ENCODE measurements around the gene IZUMO1R.
"Not testable (repeated sequence)": the region's sequence is repeated elsewhere in the genome, so short reads cannot be mapped to it uniquely, and the experiment has no call there.

IZUMO1R gene

GRCh38 chr11:94303966-94304958 is at the start of gene IZUMO1R:
Gene IZUMO1R (plus strand): TSS chr11:94304580. CDS start chr11:94305637, 1,057 bp downstream.
- DNase-seq (ENCODE audit: low read depth in 1 of 2, low spot score in 1 of 2) = no peak

- DNase-seq (ENCODE audit: low read depth in 1 of 2, low spot score in 1 of 2) = no peak
Observed at GRCh38 chr11:94271885-94272372, 32.5 kb upstream of the IZUMO1R start.

DNA sequence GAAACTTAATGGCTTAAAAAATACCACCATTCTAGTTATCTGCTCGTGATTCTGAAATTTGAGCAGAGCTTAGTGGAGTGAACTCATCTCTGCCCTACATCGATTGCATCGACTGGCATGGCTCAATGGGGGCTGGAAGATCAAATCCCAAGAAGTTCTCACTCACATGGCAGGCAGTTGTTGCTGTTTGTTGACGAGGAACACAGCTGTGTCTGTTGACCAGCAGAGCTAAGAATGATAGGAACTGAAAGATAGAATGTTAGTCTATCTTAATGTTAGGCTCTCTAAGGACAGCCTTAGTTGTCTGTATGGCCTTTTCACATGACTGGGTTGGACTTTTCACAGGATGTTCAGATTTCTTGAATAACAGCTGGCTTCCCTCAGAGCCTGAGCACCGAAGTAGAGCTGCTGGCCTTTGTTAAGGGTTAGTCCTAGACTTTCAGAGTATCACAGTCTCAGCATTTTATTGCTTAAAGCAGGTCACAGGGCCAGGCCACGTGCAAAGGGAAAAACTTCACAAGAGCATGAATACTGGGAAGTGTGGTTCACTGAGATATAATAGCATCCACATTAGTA is 31.6 kb upstream of the IZUMO1R start:
- no peak for DNase-seq (ENCODE audit: low read depth in 1 of 2, low spot score in 1 of 2)

- DNase-seq (ENCODE audit: low read depth in 1 of 2, low spot score in 1 of 2) = no peak
Observed at GRCh38 chr11:94275961-94276360, 28.4 kb upstream of the IZUMO1R start.

- no peak for DNase-seq (ENCODE audit: low read depth in 1 of 2, low spot score in 1 of 2)
Observed at GRCh38 chr11:94276943-94277342, 27.4 kb upstream of the IZUMO1R start.

DNA sequence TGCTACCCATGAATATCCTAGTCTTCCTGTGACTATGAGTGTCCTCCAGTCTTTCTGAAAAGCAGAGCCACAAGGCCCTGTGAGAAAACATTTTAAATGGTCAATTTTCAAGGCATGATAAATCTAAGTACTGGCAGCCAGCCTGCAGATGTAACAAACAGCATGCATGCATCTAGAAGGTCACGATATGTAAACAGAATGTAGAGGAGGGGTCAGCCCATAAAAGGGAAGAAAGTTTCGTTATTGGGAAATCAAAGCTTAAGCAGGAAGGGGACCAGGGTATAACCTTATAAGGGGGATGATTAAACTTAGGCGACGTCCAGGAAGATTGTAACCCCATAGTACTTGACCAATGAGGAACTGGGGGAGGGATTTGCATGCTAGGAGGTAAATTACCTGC is 26.2 kb upstream of the IZUMO1R start:
- DNase-seq (ENCODE audit: low read depth in 1 of 2, low spot score in 1 of 2) = not testable (repeated sequence)

GRCh38 chr11:94279996-94280395 is 24.4 kb upstream of the IZUMO1R start:
- DNase-seq (ENCODE audit: low read depth in 1 of 2, low spot score in 1 of 2) = no peak

GRCh38 chr11:94281324-94281723 is 23.1 kb upstream of the IZUMO1R start:
- DNase-seq (ENCODE audit: low read depth in 1 of 2, low spot score in 1 of 2) = no peak

- no peak for DNase-seq (ENCODE audit: low read depth in 1 of 2, low spot score in 1 of 2)
Observed at GRCh38 chr11:94283678-94284077, 20.7 kb upstream of the IZUMO1R start.

GRCh38 chr11:94295534-94295933 is 8.8 kb upstream of the IZUMO1R start:
- DNase-seq (ENCODE audit: low read depth in 1 of 2, low spot score in 1 of 2) = no peak

DNA sequence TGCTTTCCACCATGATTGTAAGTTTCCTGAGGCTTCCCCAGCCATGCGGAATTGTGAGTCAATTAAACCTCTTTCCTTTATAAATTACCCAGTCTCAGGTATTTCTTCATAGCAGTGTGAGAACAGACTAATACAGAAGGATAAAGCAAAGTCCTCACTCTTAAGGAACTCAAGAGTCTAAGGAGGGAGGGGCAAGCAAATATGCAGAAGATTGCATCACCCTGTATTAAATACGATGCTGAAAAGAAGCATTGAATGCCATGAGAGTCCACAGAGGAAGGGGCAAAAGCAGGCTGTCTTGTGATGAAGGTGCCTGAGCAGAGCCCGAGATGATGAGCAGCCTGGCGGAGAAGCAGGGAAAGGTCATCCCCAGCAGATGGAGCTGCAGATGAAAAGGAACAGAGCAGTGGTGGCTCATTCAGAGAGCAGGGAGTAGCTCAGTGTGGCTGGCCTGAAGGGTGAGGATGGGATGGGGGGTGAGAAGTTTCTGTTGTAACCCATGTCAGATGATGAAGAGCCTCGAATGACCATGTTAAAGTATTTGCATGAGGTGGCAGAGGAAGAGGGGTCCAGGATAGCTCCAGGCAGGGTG is 6.3 kb upstream of the IZUMO1R start:
- DNase-seq (ENCODE audit: low read depth in 1 of 2, low spot score in 1 of 2) = no peak

- DNase-seq (ENCODE audit: low read depth in 1 of 2, low spot score in 1 of 2) = no peak
Observed at GRCh38 chr11:94302776-94303175, 1.6 kb upstream of the IZUMO1R start.

DNA sequence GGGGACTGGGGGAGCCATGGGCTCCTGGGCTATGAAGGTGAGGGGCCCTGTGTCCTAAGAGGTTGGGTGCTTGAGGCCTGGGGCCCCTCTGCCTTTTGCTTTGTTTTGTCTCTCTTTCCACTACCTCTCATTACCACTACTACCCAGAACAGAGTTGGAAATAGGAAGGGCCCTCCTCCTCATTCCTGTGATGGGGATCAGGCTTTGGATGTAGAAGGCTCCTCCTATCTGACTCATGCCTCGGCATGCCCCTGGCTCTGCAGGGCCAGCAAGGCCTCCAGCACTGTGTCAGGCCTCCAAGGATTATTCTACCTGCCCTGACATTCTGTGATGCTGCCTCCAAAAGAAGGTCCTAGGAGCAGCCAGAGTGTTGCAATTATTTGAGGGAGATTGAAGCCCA is 766 bp downstream of the IZUMO1R start:
- DNase-seq (ENCODE audit: low read depth in 1 of 2, low spot score in 1 of 2) = no peak

DNA sequence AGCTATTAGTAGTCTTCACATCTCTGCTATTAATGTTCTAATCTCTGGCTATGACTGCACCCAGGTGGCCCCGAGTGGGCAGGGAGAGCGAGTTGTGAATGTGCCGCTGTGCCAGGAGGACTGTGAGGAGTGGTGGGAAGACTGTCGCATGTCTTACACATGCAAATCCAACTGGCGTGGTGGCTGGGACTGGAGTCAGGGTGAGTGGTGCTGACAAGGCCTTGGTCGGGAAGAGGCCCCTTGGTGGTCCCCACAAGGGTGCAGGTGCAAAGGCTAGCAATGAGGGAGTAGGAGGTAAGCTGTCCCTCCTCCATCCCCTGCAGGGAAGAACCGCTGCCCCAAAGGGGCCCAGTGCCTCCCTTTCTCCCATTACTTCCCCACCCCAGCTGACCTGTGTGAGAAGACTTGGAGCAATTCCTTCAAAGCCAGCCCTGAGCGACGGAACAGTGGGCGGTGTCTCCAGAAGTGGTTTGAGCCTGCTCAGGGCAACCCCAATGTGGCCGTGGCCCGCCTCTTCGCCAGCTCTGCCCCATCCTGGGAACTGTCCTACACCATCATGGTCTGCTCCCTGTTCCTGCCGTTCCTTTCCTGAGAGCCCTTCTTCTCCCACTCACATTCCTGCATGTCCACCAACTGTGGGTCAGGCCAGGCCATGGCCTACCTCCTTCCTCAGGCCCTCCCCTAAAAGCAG is 2.9 kb downstream of the IZUMO1R start:
- DNase-seq (ENCODE audit: low read depth in 1 of 2, low spot score in 1 of 2) = no peak

- DNase-seq (ENCODE audit: low read depth in 1 of 2, low spot score in 1 of 2) = no peak
Observed at GRCh38 chr11:94308024-94308423, 3.6 kb downstream of the IZUMO1R start.

DNA sequence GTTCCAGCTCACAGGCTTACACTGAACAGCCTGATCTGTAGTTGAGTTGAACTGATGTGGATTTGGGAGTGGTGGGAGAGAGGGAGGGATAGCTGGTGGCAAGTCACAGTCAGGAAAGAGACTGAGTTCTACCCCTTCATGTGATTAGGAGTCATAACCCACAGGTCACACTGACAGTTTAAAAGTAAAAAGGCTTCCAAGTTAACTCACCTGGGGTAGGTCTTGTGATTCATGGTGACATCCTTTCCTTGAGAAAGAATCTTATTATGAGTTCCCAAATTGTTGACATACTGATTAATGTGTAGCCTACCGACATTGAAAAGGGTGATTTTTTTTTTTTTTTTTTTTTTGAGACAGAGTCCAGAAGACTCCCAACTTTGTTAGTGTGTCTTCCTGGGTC is 5.4 kb downstream of the IZUMO1R start:
- no peak for DNase-seq (ENCODE audit: low read depth in 1 of 2, low spot score in 1 of 2)

DNA sequence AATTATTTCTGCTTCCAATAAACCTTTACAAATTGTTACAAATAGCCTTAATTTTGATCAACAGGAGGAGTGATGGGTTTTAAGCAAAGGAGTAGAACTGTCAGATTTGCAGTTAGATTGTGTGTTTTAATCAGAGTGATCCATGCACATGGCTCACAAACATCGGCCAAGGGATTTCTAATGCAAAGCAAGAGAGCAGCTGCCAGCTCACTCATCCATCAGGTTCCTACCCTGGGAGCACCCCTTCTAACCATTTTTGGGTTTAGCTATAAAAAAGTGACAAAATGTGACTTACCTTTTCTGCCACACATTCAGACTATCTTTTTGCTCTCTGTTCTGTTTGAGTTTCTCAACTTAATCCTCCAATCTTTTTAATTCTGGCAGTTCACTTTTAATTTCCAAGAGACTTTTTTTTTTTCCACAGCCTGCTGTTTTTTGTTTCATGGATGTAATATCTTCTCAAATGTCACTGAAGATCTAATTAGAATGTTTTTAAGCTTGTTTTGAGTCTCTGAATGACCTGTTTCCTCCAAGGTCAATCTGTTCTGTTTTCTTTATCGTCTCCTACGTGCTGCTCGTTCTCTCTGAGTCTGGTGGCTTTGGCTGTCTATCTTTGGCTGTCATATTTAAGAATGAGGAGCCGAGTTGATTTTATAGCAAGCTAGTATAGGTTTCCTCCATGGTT is 6.0 kb downstream of the IZUMO1R start:
- DNase-seq (ENCODE audit: low read depth in 1 of 2, low spot score in 1 of 2) = no peak

DNA sequence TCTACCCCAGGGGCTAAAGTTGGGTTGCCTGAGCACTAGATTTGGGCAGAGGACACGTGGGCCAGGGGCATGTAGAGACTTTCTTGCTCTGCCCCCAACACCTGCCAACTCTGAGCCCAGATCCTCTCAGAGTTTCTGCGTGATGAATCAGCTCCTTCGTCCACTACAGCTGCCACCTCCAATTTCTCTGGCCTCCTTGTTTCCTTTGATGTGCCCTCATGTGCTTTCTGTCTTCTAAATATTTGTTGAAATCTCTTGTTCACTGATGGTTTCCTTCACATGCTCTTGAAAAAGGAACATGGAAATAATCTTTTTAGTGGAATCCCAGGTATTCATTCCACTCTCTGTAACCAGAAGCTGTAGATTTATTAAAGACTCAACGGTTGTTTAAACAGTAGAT is 8.0 kb downstream of the IZUMO1R start:
- no peak for DNase-seq (ENCODE audit: low read depth in 1 of 2, low spot score in 1 of 2)

DNA sequence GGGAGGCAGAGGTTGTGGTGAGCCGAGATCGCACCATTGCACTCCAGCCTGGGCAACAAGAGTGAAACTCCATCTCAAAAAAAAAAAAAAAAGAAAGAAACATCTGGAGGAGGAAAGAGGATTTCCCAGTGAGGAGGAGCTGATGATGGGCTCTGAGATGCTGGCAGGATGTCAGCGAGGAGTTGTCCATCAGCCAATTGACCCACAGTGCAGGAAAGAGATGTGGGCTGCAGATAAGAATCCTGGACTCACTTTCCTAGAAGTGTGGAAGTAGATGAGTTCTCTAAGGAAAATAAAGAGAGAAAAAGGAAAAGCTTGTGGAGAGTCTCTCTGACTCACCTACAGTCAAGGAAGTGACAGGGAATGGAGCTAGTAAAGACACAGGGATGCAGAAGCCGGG is 9.7 kb downstream of the IZUMO1R start:
- no peak for DNase-seq (ENCODE audit: low read depth in 1 of 2, low spot score in 1 of 2)

DNA sequence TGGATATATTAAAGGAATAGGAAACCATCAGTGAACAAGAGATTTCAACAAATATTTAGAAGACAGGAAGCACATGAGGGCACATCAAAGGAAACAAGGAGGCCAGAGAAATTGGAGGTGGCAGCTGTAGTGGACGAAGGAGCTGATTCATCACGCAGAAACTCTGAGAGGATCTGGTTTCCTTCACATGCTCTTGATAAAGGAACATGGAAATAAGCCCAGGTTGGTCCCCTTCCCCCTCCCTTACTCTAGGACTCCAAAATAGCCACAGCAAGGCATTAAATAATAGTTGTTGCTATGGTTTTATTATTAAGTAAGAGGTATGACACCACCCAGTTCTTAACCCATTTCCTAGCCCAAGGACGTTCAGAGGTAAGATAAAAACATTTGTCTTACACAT is 11.3 kb downstream of the IZUMO1R start:
- no peak for DNase-seq (ENCODE audit: low read depth in 1 of 2, low spot score in 1 of 2)

GRCh38 chr11:94322501-94322900 is 18.1 kb downstream of the IZUMO1R start:
- DNase-seq (ENCODE audit: low read depth in 1 of 2, low spot score in 1 of 2) = no peak
